Eye (tissue), 1 donor: Measurements from ENCODE around the gene VPS37C.

Source experiments
- DNase-seq: peaks from one replicate; pipeline ENCODE4 v3.0.0-alpha.2; 2015

The VPS37C gene

DNA sequence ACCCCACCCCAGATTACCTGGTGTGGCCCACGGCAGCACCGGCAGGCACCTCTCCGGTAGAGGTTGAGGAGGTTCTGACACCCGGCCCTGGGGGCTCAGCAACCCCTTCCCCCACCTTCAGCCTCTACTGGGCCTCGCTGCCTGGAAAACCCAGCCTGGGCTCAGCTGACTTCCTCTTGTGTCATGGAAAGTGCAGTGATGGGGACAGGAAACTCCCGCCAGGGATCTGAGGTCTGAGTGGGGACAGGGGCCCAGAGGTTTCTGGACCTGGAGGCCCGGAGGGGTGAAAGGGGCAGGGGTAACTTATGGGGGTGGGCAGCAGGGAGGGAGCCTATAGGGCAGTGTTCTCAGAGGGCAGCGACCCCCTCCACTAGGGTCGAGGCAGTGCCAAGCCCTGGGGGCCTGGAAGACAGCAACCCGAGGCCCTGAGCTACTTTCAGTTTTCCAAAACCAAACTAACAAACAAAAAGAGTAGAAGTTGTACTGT is 68.9 kb downstream of the VPS37C start:
- DNase-seq, result no peak

DNA sequence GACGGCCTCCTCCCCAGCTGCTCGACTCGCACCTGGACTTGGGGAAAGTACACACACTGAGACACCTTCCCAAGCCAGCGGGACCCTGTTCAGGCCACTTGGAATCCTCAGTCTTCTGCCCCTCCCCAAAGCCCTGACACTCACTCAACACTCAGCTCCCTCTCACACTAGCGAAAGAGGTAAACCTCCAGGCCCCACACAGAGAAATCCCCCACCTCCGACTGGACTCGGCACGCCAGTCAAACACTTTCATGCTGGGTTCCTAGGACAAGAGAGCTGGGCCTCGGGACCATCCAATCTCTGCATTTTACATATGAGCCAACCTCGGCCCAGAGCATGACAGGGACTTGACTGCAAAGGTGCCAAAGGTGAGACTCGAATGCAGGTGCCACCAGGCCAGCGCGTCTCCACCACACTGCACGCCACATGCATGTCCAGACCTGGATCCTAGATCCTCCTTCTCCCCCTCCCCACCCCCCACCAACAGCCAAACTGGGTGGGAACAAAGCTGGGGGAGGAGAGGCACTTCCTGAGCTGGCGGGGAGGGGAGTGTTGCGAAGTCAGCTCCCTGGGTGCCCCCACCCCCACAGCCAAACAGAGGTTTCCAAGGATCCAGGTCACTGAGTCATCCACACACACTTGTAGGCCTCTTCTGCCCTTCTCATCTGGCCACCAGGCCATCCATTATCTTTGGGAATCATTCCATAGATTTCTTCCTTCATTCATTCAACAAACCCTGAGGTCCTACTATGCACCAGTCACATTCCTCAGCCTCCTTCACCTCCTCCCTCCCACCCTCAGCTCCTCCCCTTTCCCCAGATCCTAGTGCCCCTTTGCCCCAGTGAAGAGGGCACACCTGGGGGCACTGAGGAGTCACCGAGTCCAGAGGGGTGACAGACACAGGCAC is 69.6 kb downstream of the VPS37C start:
- no peak for DNase-seq

DNA sequence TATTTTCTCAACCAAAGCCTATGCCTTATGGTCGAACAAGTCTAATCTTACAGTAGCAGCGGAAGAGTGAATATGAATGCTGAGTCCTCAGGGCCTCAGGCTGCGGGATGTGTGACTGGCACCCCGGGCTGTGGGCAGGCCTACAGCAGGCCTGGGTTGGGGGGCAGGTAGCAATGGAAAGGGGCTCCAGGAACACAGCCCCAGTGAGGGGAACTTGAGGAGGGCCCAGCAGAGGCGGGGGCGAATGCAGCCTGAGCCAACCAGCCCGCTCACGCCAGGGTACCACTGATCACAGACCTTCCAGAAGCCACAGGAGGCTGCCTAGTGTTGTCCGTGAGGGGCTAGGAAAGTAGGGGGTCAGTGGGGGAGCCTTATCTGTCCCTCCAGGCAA is 70.2 kb downstream of the VPS37C start:
- no peak for DNase-seq

DNA sequence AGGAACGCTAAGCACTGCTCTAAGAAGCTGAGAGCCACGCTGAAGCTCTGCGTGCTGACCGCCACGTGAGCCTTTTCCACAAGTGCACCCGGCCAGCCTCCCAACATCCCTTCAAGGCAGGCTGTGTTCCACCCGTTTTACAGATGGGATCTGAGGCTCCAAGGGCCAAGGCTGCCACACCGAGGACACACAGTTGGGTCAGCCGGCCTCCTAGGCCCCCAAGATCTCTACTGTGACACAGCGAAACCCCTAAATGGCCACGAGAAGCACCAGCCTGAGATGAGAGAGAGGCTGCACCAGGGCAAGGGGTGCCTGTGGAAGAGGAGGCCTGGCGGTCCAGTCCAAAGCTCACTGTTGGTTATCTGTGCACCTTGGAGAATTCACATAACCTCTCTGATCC is 70.7 kb downstream of the VPS37C start:
- DNase-seq, result no peak

- DNase-seq, result no peak
Observed at GRCh38 chr11:61089806-61090491, 71.3 kb downstream of the VPS37C start.

GRCh38 chr11:61087426-61088119 is 73.7 kb downstream of the VPS37C start:
- no peak for DNase-seq

GRCh38 chr11:61083601-61084147 is 77.6 kb downstream of the VPS37C start:
- DNase-seq, result no peak

- no peak for DNase-seq
Observed at GRCh38 chr11:61082931-61083531, 78.2 kb downstream of the VPS37C start.

DNA sequence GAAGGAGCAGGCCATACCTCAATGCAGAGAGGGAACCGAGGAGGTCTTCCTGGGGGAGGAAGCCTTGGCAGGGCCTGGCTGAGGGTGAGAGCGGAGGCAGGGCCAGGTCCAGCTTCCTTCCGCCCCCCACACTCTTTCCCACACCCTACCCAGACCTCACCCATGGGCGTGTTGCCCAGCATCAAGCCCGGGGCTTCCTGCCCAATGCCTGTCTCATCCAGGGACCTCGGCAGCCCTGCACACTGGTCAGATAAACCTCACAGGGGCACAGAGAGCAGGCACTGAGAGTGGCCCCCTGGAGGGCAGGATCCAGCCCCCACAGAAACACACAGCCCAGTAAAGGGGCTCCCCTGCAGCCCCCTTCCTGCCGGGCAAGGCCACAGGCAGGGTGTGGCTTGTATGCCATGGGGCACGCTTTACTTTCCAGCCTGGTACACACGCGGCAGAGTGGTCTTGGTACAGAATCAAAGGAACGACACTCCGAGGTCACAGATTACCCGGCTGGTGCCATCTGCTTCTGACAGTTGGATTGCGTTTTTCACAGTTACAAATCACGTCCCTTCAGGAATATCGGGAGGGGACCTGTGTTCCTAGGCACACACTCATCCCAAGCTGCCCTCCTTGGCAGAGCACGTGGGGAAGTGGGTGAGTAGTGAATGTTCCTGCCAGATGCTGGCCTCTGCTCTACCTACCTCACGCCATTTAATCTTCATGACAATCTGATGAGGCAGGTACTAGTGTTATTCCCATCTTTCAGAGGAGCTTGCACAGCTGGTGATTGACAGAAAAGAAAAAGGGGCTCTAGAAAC is 79.0 kb downstream of the VPS37C start:
- no peak for DNase-seq

- DNase-seq, result no peak
Observed at GRCh38 chr11:61080986-61081590, 80.1 kb downstream of the VPS37C start.

GRCh38 chr11:61080526-61080925 is 80.7 kb downstream of the VPS37C start:
- DNase-seq, result no peak
